Embryonic facial prominence (tissue), 1 donor: ENCODE data around the gene MTG1.
"Not testable (repeated sequence)": the region's sequence is repeated elsewhere in the genome, so short reads cannot be mapped to it uniquely, and the experiment has no call there.

Experiments
- DNase-seq: peaks from one replicate; pipeline ENCODE4 v3.0.0-alpha.2; 2016; ENCODE audit errors: extremely low spot score

Gene MTG1

GRCh38 chr10:133466683-133467275, 72.8 kb downstream of the MTG1 start:
- no peak for DNase-seq

DNA sequence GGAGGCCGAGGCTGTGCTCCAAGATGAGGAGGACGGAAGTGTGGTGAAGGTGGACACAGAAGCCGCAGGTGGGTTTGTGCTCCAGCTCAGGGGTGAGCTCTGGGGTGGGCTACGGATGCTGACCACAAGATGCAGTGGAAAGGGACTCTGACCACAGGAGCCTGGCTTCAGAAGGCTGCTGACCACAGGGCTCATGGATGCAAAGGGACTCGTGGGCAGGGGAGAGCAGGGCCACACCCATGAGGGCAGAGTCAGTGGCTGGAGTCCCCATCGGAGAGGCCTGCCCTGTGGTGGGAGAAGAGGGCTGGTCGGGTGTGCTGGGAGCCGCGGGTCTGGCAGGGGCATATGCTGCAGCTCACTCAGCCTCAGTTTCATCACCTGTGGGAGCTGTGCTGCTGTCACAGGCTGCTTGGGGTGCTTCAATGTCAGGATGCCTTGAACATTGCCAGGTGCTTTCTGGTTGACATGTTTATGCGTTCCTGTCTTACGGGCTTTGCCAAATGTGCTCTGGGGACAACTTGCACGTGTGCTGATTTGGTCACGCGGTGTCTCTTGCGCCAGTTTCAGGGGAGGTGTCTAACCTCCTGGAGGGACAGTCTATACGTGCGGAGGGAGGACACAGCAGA, 73.4 kb downstream of the MTG1 start:
- DNase-seq, result no peak

DNA sequence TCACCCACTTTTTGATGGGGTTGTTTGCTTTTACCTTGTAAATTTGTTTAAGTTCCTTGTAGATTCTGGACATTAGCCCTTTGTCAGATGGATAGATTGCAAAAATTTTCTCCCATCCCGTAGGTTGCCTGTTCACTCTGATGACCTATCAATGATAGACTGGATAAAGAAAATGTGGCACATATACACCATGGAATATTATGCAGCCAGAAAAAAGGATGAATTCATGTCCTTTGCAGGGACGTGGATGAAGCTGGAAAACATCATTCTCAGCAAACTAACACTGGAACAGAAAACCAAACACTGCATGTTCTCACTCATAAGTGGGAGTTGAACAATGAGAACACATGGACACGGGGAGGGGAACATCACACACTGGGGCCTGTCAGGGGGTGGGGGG, 75.2 kb downstream of the MTG1 start:
- DNase-seq, result not testable (repeated sequence)

GRCh38 chr10:133471300-133472109, 77.5 kb downstream of the MTG1 start:
- DNase-seq, result no peak
